ENCODE results near the gene MYH7.
"Not testable (repeated sequence)": the region's sequence is repeated elsewhere in the genome, so short reads cannot be mapped to it uniquely, and the experiment has no call there.

The MYH7 gene

GRCh38 chr14:23418021-23418420, 17.4 kb downstream of the MYH7 start:
- TF ChIP-seq, protein P1, sequence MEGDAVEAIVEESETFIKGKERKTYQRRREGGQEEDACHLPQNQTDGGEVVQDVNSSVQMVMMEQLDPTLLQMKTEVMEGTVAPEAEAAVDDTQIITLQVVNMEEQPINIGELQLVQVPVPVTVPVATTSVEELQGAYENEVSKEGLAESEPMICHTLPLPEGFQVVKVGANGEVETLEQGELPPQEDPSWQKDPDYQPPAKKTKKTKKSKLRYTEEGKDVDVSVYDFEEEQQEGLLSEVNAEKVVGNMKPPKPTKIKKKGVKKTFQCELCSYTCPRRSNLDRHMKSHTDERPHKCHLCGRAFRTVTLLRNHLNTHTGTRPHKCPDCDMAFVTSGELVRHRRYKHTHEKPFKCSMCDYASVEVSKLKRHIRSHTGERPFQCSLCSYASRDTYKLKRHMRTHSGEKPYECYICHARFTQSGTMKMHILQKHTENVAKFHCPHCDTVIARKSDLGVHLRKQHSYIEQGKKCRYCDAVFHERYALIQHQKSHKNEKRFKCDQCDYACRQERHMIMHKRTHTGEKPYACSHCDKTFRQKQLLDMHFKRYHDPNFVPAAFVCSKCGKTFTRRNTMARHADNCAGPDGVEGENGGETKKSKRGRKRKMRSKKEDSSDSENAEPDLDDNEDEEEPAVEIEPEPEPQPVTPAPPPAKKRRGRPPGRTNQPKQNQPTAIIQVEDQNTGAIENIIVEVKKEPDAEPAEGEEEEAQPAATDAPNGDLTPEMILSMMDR (conservative IDR thresholded peaks at IDR 0.05; ENCODE audit: low read depth, low read length), result no peak
- no peak for DNase-seq (ENCODE audit: low read depth)
- no peak overlapping the region for H3K4me3 ChIP-seq (ENCODE audit: low read length)

DNA sequence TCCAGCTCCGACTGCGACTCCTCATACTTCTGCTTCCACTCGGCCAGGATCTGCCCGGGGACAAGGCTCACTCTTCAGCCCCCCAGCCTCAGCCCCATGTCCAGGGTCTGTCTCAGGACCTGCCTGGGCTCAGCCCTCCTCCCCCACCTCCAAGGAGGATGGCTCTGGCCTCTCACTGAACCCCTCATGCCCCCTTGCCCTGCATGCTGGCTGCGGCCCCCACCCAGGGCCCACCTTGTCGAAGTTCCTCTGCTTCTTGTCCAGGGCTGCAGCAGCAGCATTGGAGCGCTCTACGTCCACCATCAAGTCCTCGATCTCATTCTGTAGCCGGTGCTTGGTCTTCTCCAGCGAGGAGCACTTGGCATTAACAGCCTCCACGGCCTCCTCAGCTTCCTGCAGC, 18.2 kb downstream of the MYH7 start:
- not testable (repeated sequence) for H3K4me3 ChIP-seq (ENCODE audit: low read length); DNase-seq (ENCODE audit: low read depth)

DNA sequence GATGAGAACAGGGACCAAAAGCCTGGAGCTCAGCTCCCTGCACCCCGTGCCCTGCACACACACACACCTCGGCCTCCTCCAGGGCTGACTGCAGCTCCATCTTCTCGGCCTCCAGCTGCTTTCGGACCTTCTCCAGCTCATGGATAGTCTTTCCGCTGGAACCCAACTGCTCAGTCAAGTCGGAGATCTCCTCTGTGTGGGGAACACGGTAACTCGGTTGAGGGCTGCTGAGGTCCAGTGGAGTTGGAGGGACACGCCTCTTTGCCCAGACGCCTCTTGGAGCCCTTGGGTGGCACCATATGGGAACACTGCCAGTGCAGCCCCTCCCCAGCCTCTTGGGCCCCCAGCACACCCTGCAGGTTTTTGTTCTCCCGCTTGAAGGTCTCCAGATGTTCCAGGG, 18.7 kb downstream of the MYH7 start:
- DNase-seq (ENCODE audit: low read depth), result no peak
- TF ChIP-seq, protein P1 (conservative IDR thresholded peaks at IDR 0.05; ENCODE audit: low read depth, low read length), result no peak
- no peak overlapping the region for H3K4me3 ChIP-seq (ENCODE audit: low read length)

- TF ChIP-seq, protein P1 (conservative IDR thresholded peaks at IDR 0.05; ENCODE audit: low read depth, low read length), result no peak
- no peak overlapping the region for H3K4me3 ChIP-seq (ENCODE audit: low read length)
- DNase-seq (ENCODE audit: low read depth), result no peak
These were observed 19.4 kb downstream of the MYH7 start for GRCh38 chr14:23415821-23416778.

DNA sequence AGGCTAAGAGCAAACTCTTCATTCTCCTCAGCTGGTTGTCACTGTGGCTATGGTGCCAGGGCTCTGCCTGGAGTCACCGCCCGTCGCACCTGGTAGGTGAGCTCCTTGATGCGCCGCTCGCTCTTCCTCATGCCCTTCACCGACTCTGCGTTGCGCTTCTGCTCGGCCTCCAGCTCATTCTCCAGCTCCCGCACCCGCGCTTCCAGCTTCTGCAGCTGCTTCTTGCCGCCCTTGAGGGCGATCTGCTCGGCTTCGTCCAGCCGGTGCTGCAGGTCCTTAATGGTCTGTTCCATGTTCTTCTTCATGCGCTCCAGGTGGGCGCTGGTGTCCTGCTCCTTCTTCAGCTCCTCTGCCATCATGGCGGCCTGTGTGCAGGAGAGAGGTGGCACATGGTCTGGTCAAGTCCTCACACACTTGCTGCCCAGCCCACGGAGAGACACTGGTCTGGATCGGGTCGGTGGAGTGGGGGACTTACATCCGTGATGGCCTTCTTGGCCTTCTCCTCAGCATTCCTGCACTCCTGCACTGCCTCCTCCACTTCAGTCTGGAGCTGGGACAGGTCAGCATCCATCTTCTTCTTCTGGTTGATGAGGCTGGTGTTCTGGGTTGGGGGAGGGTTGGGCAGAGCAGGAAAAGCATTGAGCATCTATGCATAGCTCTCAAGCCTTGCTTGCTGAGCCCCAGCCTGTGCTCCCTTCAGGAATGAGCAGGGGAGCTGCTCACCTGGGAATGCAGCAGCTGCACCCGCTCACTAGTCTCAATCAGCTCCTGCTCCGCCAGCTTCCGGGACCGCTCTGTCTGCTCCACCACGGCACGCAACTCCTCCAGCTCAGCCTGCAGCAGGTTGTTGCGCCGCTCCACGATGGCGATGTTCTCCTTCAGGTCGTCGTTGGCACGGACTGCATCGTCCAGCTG, 20.3 kb downstream of the MYH7 start:
- no peak overlapping the region for H3K4me3 ChIP-seq (ENCODE audit: low read length)
- no peak for DNase-seq (ENCODE audit: low read depth)
- TF ChIP-seq, protein P1 (conservative IDR thresholded peaks at IDR 0.05; ENCODE audit: low read depth, low read length), result no peak

- H3K4me3 ChIP-seq (ENCODE audit: low read length), result no peak overlapping the region
- no peak for DNase-seq (ENCODE audit: low read depth)
- TF ChIP-seq, protein P1 (conservative IDR thresholded peaks at IDR 0.05; ENCODE audit: low read depth, low read length), result no peak
These were observed 21.2 kb downstream of the MYH7 start for GRCh38 chr14:23414254-23414653.

DNA sequence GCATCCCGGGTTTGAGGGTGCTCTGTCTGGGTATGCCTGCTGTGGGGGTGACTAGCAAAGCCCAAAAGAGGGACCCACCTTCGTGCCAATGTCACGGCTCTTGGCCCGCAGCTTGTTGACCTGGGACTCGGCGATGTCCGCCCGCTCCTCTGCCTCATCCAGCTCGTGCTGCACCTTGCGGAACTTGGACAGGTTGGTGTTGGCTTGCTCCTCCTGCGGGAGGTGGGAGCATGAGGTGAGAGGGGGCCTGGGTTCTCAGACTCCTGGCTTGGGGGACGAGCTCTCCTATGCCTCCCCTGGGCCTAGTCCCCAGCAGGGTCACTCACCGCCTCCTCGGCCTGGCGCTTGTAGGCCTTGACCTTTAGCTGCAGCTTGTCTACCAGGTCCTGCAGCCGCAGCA, 21.8 kb downstream of the MYH7 start:
- no peak overlapping the region for H3K4me3 ChIP-seq (ENCODE audit: low read length)
- TF ChIP-seq, protein P1 (conservative IDR thresholded peaks at IDR 0.05; ENCODE audit: low read depth, low read length), result no peak

More for the DNA sequence above, 21.8 kb downstream of the MYH7 start:
- no peak for DNase-seq (ENCODE audit: low read depth)

Data from retinal pigment epithelial cell (primary cell).